GM18526 (cell line): ENCODE data around the gene TENM4.

ENCODE experiments used
- POLR2A ChIP-seq: IDR thresholded peaks from 3 replicates; pipeline ENCODE4 v1.6.1; 2011; ENCODE audit not compliant: insufficient read length; ENCODE audit errors: extremely low read depth

Gene TENM4

GRCh38 chr11:79363256-79363655, 77.6 kb downstream of the TENM4 start:
- no peak for TF ChIP-seq POLR2A

GRCh38 chr11:79362821-79363220, 78.0 kb downstream of the TENM4 start:
- no peak for TF ChIP-seq POLR2A

GRCh38 chr11:79362206-79362757, 78.5 kb downstream of the TENM4 start:
- no peak for TF ChIP-seq POLR2A

- TF ChIP-seq POLR2A: no peak
Observed at GRCh38 chr11:79358258-79358657, 82.6 kb downstream of the TENM4 start.

- TF ChIP-seq POLR2A: no peak
Observed at GRCh38 chr11:79353706-79354105, 87.1 kb downstream of the TENM4 start.

- no peak for TF ChIP-seq POLR2A
Observed at GRCh38 chr11:79352349-79352703, 88.5 kb downstream of the TENM4 start.

GRCh38 chr11:79348976-79349682, 91.7 kb downstream of the TENM4 start:
- no peak for TF ChIP-seq POLR2A

- TF ChIP-seq POLR2A: no peak
Observed at GRCh38 chr11:79346021-79346420, 94.8 kb downstream of the TENM4 start.

- no peak for TF ChIP-seq POLR2A
Observed at GRCh38 chr11:79344753-79345294, 96.0 kb downstream of the TENM4 start.

GRCh38 chr11:79342686-79343085, 98.1 kb downstream of the TENM4 start:
- no peak for TF ChIP-seq POLR2A

- no peak for TF ChIP-seq POLR2A
Observed at GRCh38 chr11:79342236-79342635, 98.6 kb downstream of the TENM4 start.

- TF ChIP-seq POLR2A: no peak
Observed at GRCh38 chr11:79340535-79340934, 100.3 kb downstream of the TENM4 start.

GRCh38 chr11:79336797-79337517, 103.9 kb downstream of the TENM4 start:
- TF ChIP-seq POLR2A: no peak

- no peak for TF ChIP-seq POLR2A
Observed at GRCh38 chr11:79335681-79336080, 105.1 kb downstream of the TENM4 start.

GRCh38 chr11:79333355-79333754, 107.5 kb downstream of the TENM4 start:
- no peak for TF ChIP-seq POLR2A

- TF ChIP-seq POLR2A: no peak
Observed at GRCh38 chr11:79332017-79332416, 108.8 kb downstream of the TENM4 start.
